Osteocyte (in vitro differentiated cells): ENCODE results near the gene SUGP2. TPM values are rescaled to one million over a fixed set of nuclear protein-coding genes. Genes with fewer than 3 reads are reported as not detected.

Experiments
- DNase-seq: peaks from one replicate; pipeline ENCODE4 v3.0.0; 2021; ENCODE audit warnings: mixed read lengths; ENCODE audit not compliant: unreplicated experiment; ENCODE audit errors: extremely low spot score
- H3K27ac Mint-ChIP-seq: one replicate; pipeline ENCODE4 v1.8.0; 2021; ENCODE audit warnings: mild to moderate bottlenecking, mixed read lengths; ENCODE audit not compliant: unreplicated experiment
- H3K27me3 Mint-ChIP-seq: one replicate; pipeline ENCODE4 v1.8.0; 2021; ENCODE audit warnings: mixed read lengths; ENCODE audit not compliant: unreplicated experiment
- H3K36me3 Mint-ChIP-seq: one replicate; pipeline ENCODE4 v1.8.0; 2021; ENCODE audit warnings: mixed read lengths; ENCODE audit not compliant: unreplicated experiment
- H3K4me1 Mint-ChIP-seq: one replicate; pipeline ENCODE4 v1.8.0; 2021; ENCODE audit warnings: mixed read lengths; ENCODE audit not compliant: unreplicated experiment
- H3K4me3 Mint-ChIP-seq: one replicate; pipeline ENCODE4 v1.8.0; 2021; ENCODE audit warnings: mild to moderate bottlenecking, moderate library complexity, mixed read lengths; ENCODE audit not compliant: unreplicated experiment
- H3K9me3 Mint-ChIP-seq: one replicate; pipeline ENCODE4 v1.8.0; 2021; ENCODE audit warnings: mixed read lengths; ENCODE audit not compliant: unreplicated experiment
- total RNA-seq: library from RNA; stranded (reverse); gene quantifications from 2 replicates; pipeline ENCODE4 v1.2.1, GENCODE V29; 2021
- TF ChIP-seq, protein P1 (sequence below): fragments of 200-600 bp; sonication (generic); IDR thresholded peaks from 2 replicates; pipeline ENCODE4 v1.5.0; 2021; ENCODE audit warnings: antibody characterized with exemption, mild to moderate bottlenecking, moderate library complexity

The SUGP2 gene
- total RNA-seq, 1 donor from 2014 or later: 77.6 TPM

DNA sequence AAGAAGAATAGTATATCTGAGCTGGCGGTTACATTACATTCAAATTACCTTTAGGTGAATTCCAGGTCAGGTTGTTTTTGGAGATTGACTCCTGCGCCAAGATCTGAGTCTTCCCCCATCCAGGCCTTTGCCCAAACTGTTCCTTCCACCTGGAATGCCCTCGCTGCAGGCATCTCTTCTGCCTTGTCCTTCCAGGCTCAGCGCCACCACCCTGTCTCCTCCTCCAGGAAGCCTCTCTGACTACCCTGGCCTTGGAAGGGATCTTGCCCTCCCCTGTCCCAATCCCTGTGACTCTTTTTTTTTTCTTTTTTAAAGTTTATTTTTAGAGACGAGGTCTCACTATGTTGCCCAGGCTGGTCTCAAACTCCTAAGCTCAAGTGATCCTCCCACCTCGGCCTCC lies 90.6 kb downstream of the SUGP2 start:
- Mint-ChIP-seq H3K36me3 (peaks cover 4% of the 10 kb centered on the region), H3K27me3 (no peaks in the 10 kb centered on the region)
- TF ChIP-seq, protein P1, sequence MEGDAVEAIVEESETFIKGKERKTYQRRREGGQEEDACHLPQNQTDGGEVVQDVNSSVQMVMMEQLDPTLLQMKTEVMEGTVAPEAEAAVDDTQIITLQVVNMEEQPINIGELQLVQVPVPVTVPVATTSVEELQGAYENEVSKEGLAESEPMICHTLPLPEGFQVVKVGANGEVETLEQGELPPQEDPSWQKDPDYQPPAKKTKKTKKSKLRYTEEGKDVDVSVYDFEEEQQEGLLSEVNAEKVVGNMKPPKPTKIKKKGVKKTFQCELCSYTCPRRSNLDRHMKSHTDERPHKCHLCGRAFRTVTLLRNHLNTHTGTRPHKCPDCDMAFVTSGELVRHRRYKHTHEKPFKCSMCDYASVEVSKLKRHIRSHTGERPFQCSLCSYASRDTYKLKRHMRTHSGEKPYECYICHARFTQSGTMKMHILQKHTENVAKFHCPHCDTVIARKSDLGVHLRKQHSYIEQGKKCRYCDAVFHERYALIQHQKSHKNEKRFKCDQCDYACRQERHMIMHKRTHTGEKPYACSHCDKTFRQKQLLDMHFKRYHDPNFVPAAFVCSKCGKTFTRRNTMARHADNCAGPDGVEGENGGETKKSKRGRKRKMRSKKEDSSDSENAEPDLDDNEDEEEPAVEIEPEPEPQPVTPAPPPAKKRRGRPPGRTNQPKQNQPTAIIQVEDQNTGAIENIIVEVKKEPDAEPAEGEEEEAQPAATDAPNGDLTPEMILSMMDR: no peak

DNA sequence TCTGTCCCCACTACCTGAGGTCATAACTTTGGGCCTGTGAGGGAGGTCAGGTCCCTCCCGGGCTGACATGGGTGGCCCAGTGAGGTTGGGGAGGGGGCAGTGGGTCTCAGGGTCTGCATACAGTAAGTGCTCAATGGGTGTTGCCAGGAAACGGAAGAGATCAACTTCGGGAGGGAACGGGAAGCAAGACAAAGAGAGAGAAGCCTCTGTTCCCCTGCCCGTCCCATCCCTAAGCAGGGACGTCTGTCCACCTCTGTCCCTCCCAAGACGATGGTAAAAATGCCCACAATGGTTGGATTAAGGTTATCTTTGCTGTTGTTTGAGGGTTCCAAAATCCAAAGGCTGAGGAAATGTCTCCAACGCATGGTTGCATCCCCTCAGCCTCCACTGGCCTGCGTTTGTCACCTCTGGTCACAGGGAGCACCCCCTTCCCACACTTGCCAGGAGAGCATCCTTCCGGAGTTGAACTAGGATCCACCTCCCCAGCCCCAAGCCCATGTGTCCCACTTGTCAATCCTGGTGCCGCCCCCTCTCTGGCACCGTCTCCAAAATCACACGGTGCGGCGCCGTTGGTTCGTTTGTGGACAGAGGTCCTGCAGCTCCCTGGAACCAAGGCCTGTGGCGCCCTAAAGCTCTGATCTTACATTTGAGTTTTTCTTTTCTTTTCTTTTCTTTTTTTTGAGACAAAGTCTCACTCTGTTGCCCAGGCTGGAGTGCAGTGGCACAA lies 91.5 kb downstream of the SUGP2 start:
- TF ChIP-seq, protein P1: no peak
- Mint-ChIP-seq H3K27ac (peak overlapping the region; percentile 27), H3K27me3 (no peaks in the 10 kb centered on the region), H3K4me1 (peaks cover 12% of the 10 kb centered on the region), H3K36me3 (peaks cover 9% of the 10 kb centered on the region), H3K4me3 (peak overlapping the region; percentile 38), H3K9me3 (no peaks in the 10 kb centered on the region)
- DNase-seq: no peak

More for the DNA sequence above, 90.6 kb downstream of the SUGP2 start:
- peaks cover 12% of the 10 kb centered on the region for H3K4me1 Mint-ChIP-seq
- H3K4me3 Mint-ChIP-seq: no peak overlapping the region
- H3K27ac Mint-ChIP-seq: no peak overlapping the region
- H3K9me3 Mint-ChIP-seq: no peaks in the 10 kb centered on the region
- no peak for DNase-seq

Other genes starting within 250 kb of the SUGP2 start
- 0.13 and 0.57 TPM in 2 replicates for gene COMP, start 242.2 kb downstream of the SUGP2 start, total RNA-seq
- gene UPF1, start 201.6 kb downstream of the SUGP2 start, total RNA-seq: 58.0 and 64.2 TPM in 2 replicates
- gene CERS1, start 137.4 kb downstream of the SUGP2 start, total RNA-seq: 6.5 and 8.5 TPM in 2 replicates
- 162 and 175 TPM in 2 replicates for gene COPE, start 114.1 kb downstream of the SUGP2 start, total RNA-seq
- gene DDX49, start 113.8 kb downstream of the SUGP2 start, total RNA-seq: 59.7 and 63.9 TPM in 2 replicates
- 68.8 and 68.9 TPM in 2 replicates for gene HOMER3, start 92.3 kb downstream of the SUGP2 start, total RNA-seq
- gene ARMC6, start 86 bp upstream of the SUGP2 start, total RNA-seq: 26.9 and 27.0 TPM in 2 replicates
- gene SLC25A42, start 30.5 kb upstream of the SUGP2 start, total RNA-seq: 10.0 and 10.6 TPM in 2 replicates
- gene TMEM161A, start 105.0 kb upstream of the SUGP2 start, total RNA-seq: 34.3 and 37.5 TPM in 2 replicates
- gene MEF2B, start 136.7 kb upstream of the SUGP2 start, total RNA-seq: 1.2 and 1.6 TPM in 2 replicates
- gene BORCS8, start 158.6 kb upstream of the SUGP2 start, total RNA-seq: 23.7 and 24.4 TPM in 2 replicates
- gene RFXANK, start 158.7 kb upstream of the SUGP2 start, total RNA-seq: 74.8 and 75.3 TPM in 2 replicates
- gene NR2C2AP, start 169.9 kb upstream of the SUGP2 start, total RNA-seq: 11.6 and 11.7 TPM in 2 replicates
- not detected in 2 replicates for gene NCAN, start 178.4 kb upstream of the SUGP2 start, total RNA-seq
- 1.3 and 1.6 TPM in 2 replicates for gene TM6SF2, start 239.8 kb upstream of the SUGP2 start, total RNA-seq